NCI-H2227 treated with DMSO at 0.1 percent for 48 hours (cell line): Measurements from ENCODE around the gene LCORL.
"Not testable (repeated sequence)": the region's sequence is repeated elsewhere in the genome, so short reads cannot be mapped to it uniquely, and the experiment has no call there.

Experiments used
- DNase-seq: peaks from one replicate; lab custom pipeline; 2025; lab: John Stamatoyannopoulos, UW

LCORL gene

GRCh38 chr4:17932041-17932440 lies 89.5 kb downstream of the LCORL start:
- DNase-seq = no peak

DNA sequence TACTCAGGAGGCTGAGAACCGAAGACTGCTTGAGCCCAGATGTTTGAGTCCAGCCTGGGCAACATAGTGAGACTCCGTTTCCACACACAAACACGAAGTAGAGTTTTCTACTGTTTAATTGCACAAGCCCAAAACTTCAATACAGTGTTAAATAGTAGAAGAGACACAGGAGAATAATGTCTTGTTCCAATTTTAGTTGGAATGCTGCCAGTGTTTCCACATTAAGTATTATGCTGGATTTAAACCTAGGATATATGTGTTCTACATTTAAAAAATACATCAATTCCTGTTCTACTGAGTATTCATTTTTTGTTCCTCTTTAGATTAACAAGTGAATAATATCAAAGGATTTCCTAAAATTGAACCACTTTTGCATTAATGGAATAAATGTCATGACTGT lies 91.3 kb downstream of the LCORL start:
- no peak for DNase-seq

DNA sequence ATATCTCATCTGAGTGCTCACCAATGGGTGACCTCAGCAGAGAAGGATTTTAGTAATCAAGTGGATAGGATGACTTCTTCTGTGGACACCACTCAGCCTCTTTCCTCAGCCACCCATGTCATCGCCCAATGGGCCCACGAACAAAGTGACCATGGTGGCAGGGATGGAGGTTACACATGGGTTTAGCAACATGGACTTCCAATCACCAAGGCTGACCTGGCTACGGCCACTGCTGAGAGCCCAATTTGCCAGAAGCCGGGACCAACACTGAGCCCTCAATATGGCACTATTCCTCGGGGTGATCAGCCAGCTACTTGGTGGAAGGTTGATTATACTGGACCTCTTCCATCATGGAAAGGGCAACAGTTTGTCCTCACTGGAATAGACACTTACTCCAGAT lies 97.4 kb downstream of the LCORL start:
- no peak for DNase-seq

- no peak for DNase-seq
These were observed 100.1 kb downstream of the LCORL start for GRCh38 chr4:17921451-17921850.

GRCh38 chr4:17920681-17921080 lies 100.9 kb downstream of the LCORL start:
- DNase-seq = no peak

GRCh38 chr4:17915439-17915838 lies 106.1 kb downstream of the LCORL start:
- no peak for DNase-seq

DNA sequence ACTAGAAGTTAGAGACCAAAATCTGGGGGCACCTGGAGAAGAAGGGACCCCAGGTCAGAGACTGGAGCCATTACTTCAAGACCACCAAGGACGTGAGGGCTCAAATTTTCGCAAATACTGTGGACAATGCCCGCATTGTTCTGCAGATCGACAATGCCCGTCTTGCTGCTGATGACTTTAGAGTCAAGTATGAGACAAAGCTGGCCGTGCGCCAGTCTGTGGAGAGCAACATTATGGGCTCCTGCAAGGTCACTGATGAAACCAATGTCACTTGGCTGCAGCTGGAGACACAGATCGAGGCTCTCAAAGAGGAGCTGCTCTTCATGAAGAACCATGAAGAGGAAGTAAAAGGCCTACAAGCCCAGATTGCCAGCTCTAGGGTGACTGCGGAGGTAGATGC lies 109.5 kb downstream of the LCORL start:
- DNase-seq = no peak

DNA sequence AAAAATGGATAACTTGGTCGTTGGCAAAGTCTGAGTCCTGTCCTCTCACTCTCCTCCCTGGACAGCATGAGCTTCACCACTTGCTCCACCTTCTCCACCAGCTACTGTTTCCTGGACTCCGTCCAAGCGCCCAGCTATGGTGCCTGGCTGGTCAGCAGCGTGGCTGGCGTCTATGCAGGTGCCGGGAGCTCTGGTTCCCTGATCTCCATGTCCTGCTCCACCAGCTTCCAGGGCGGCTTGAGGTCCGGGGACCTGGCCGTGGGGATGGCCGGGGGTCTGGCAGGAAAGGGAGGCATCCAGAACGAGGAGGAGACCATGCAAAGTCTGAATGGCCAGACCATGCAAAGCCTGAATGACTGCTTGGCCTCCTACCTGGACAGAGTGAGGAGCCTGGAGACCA lies 109.9 kb downstream of the LCORL start:
- DNase-seq = no peak

GRCh38 chr4:17898553-17899055 lies 123.0 kb downstream of the LCORL start:
- no peak for DNase-seq

- no peak for DNase-seq
These were observed 126.1 kb downstream of the LCORL start for GRCh38 chr4:17895481-17895880.

DNA sequence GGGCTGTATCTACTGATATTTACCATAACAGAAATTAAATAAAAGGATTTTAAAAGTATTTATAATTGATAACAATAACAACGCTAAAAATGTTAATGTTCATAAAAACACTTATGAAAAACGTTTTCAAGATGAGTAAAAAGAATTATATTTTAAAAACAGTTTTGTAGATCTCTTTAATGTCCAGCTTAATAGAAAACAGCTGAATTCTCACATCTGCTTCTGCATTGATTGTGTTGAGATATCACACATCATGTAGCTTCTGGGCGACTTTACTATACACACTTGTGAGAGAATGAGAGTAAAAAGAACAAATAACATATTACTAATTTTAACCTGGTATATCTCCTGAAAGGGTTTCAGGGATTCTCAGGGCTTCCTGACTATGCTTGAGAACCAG lies 127.1 kb downstream of the LCORL start:
- no peak for DNase-seq

GRCh38 chr4:17889692-17890091 lies 131.9 kb downstream of the LCORL start:
- DNase-seq = no peak

DNA sequence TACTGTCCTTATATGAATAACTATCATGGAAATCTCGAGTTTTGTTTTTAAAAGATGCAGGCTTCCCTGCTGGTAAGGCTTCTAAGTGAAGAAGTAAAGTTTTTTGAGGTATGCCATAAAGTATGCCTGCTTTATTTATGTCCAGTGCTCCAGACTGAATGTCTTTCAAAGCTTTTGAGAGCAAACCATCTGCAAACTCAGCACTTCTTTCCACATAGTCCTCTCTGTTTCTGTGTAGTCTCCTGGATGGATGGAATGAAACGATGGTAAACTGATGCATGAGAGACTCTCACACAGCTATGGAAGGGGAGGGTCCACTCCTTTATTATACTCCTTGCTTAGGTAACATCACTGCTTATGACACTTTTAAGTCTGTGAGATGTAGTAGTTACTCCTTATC lies 137.0 kb downstream of the LCORL start:
- DNase-seq = no peak

DNA sequence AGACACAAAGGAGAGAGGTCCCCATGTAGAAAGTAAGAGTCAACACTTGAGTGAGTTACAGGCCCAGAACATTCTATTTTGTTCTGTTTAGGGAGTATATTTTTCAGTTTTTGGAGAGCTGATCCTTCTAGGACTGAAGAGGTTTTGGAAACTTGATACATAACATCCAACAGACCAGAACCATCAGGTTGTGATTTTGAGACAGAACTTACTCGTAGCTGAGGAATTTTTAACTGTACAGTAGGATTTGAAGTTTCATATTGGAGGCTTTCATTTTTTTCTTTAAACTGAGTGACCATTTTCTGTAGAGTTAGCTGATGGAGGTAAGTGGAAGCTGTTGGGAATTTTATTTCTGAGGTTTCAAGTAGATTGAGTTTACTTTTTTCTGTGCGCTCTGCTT lies 137.5 kb downstream of the LCORL start:
- no peak for DNase-seq

DNA sequence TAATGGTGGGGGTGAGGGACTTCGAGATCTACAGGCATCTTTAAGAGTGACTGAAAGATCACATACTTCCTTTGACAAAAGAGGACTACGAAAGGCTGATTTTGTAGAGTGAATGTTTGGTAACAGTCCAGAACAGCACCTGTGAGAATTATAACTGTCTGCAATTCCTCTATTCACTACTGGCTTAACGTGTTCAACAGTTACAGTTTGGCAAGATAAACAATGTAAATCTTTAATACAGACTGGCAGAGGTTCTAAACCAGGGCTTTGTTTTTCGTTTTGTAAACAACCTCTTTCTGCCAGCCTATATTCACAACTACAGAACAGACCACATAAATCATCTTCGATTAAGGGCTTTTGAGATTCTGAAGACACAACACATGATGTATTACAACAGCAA lies 143.9 kb downstream of the LCORL start:
- DNase-seq = no peak

- no peak for DNase-seq
These were observed 144.6 kb downstream of the LCORL start for GRCh38 chr4:17876943-17877342.

DNA sequence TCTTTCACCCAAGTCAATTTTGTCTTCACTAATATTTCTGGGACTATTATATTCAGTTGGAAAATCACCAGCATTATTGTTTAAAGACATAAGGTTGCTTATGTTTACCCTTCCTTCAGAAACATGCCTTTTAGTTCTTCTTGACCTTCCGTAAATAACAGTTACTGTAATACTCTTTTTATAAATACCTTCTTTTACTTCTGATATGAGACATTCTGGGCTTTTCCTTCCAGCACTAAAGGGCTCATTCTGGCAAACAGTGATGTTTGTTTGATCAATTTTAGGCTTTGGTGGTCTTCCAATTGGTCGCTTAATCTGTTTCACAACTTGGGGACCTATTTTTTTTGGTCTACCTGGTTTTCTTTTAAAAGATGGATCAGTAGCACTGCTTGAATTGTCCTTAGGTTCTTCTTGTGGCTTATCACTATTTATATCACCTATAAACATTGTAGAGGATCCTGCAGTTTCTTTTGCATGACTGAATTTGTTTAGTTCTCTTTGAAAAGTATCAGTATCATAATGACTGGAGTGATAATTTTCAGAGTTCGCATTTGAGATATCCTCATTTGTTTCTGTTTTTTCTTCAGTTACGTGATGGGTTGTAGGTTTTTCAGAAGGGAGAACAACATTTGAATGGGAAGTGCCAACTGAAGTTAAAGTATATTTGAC lies 146.0 kb downstream of the LCORL start:
- no peak for DNase-seq

GRCh38 chr4:17869327-17869726 lies 152.2 kb downstream of the LCORL start:
- DNase-seq = no peak

DNA sequence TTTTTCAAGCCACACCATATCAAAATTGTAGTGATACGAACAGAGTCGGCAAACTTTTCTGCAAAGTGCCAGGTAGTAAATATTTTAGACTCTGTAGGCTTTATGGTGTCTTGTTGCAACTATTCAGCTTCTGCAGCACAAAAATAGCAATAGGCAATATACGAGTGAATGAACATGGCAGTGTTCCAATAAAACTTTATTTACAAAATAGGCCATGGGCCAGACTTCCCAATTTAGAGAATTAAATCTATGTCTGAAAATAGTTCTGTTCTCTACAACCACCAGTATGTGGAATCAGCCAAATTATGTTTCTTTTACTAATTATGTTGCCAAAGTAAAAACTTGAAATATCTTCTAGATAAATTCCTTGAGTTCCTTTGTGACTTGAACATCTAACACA lies 154.3 kb downstream of the LCORL start:
- no peak for DNase-seq

- no peak for DNase-seq
These were observed 154.7 kb downstream of the LCORL start for GRCh38 chr4:17866810-17867209.

DNA sequence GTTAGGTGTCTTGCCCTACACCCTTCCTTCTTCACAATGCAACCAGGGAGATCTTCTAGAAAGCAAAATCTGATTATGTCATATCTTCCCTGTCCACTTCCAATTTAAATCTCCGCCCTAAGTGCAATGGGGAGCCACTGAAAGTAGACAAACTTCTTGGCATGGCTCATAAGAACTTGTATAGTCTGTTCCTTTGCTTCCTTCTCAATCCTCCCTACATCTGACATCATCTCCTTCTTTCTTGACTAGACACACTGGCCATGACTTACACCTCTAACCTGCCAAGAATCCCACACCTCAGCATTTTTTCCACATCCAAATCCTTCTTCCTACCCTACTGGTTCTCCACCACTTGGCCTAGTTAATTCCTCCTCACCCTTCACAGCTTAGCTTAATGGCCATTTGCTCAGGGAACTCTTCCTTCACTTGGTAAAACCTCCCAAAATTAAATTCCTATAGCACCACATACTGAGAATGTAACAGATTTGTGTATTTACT lies 155.6 kb downstream of the LCORL start:
- DNase-seq = no peak

- DNase-seq = not testable (repeated sequence)
These were observed 159.6 kb downstream of the LCORL start for GRCh38 chr4:17861906-17862305.

DNA sequence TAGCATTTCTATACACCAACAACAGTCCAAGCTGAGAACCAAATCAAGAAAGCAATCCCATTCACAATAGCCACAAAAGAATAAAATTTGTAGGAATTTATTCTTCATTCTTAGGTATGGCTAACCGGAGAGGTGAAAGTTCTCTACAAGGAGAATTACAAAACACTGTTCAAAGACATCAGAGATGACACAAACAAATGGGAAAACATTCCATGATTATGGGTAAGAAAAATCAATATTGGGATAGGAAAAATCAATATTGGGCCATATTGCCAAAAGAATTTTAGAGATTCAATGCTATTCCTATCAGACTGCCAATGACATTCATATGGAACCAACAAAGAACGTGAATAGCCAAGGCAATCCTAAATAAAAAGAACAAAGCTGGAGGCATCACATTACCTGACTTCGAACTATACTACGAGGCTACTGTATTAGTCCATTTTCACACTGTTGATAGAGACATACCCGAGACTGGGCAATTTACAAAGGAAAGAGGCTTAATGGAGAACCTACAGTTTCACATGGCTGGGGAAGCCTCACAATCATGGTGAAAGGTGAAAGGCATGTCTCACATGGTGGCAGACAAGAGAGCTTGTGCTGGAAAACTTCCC lies 161.7 kb downstream of the LCORL start:
- no peak for DNase-seq

- no peak for DNase-seq
These were observed 167.5 kb downstream of the LCORL start for GRCh38 chr4:17854036-17854435.
